ENCODE measurements around the gene TSPAN11. TPM values are rescaled to one million over a fixed set of nuclear protein-coding genes. Genes with fewer than 3 reads are reported as not detected.

TSPAN11 gene
- polyA plus RNA-seq, 1 experiment, result 0.37 TPM

DNA sequence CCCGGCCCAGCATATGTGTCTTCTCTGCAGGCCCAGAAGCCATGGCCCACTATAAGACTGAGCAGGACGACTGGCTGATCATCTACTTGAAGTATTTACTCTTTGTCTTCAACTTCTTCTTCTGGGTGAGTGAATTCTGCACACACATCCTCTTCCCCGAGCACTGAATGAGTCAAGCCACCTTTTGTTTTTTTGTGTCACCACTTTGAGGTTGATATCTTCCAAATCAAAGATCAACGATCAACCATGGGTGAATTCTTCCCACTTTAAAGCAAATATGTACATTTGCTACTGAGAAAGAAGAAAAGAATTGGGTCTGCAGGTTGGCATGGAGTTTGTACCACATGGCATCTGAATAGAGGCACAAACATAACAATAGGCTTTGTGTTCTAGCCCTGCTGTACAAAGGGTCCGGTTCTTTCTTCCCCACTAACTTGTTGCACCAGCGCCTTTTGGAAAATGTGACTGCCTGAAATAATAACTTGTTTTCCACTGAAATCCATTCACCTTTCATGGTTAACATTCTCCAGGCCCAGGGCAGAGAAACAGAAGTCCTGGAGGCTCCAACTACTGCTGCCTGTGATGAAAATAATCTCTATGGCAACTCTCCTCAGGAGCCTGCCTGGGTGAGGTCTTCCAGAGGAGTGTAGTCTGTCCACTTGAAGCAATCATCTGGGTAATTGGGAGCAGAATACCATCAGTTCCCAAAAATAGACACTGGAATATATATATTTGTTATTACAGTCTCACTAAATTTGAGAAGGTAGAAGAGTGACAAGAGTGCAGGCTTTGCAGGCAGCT is 27.6 kb downstream of the TSPAN11 start:
- DNase-seq (ENCODE audit: low read depth, low spot score), result no peak
- Histone ChIP-seq H3K27me3 (ENCODE audit: control insufficient read depth, insufficient read depth, low read length) (peaks cover 12% of the 10 kb centered on the region), H3K27ac (ENCODE audit: low read depth, low read length) (no peak overlapping the region), H3K4me3 (ENCODE audit: low read depth, low read length) (no peak overlapping the region), H3K9me3 (ENCODE audit: control insufficient read depth, insufficient read depth, low read length) (no peaks in the 10 kb centered on the region)
- ChIA-PET CTCF (no interaction called here), POLR2A (no interaction called here)
- TF ChIP-seq, protein P1, sequence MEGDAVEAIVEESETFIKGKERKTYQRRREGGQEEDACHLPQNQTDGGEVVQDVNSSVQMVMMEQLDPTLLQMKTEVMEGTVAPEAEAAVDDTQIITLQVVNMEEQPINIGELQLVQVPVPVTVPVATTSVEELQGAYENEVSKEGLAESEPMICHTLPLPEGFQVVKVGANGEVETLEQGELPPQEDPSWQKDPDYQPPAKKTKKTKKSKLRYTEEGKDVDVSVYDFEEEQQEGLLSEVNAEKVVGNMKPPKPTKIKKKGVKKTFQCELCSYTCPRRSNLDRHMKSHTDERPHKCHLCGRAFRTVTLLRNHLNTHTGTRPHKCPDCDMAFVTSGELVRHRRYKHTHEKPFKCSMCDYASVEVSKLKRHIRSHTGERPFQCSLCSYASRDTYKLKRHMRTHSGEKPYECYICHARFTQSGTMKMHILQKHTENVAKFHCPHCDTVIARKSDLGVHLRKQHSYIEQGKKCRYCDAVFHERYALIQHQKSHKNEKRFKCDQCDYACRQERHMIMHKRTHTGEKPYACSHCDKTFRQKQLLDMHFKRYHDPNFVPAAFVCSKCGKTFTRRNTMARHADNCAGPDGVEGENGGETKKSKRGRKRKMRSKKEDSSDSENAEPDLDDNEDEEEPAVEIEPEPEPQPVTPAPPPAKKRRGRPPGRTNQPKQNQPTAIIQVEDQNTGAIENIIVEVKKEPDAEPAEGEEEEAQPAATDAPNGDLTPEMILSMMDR (IDR thresholded peaks at IDR 0.05; ENCODE audit: low read depth, low read length), result no peak

DNA sequence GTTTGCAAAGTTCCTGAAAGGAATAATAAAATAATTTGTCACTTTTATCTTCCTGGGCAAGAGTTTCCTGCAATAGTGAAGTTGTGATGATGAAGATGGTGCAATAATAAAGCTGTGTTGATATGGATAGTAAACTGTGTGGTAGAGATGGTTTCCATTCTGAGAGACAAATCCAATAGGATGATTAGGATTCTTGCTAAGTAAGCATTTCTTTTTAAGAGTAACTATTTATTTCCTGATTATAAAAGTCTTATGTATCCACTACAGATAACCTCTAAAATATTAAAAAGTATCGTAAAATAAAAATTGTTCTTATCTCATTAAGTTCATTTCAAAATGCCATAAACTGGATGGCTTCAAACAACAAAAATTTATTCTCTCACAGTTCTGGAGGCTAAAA is 28.7 kb downstream of the TSPAN11 start:
- TF ChIP-seq, protein P1 (IDR thresholded peaks at IDR 0.05; ENCODE audit: low read depth, low read length), result no peak
- CTCF ChIA-PET, result no interaction called here
- H3K9me3 ChIP-seq (ENCODE audit: control insufficient read depth, insufficient read depth, low read length), result no peaks in the 10 kb centered on the region
- POLR2A ChIA-PET, result no interaction called here
- no peak for DNase-seq (ENCODE audit: low read depth, low spot score)
- H3K27me3 ChIP-seq (ENCODE audit: control insufficient read depth, insufficient read depth, low read length), result peaks cover 8% of the 10 kb centered on the region
- H3K4me3 ChIP-seq (ENCODE audit: low read depth, low read length), result no peak overlapping the region
- H3K27ac ChIP-seq (ENCODE audit: low read depth, low read length), result no peak overlapping the region

DNA sequence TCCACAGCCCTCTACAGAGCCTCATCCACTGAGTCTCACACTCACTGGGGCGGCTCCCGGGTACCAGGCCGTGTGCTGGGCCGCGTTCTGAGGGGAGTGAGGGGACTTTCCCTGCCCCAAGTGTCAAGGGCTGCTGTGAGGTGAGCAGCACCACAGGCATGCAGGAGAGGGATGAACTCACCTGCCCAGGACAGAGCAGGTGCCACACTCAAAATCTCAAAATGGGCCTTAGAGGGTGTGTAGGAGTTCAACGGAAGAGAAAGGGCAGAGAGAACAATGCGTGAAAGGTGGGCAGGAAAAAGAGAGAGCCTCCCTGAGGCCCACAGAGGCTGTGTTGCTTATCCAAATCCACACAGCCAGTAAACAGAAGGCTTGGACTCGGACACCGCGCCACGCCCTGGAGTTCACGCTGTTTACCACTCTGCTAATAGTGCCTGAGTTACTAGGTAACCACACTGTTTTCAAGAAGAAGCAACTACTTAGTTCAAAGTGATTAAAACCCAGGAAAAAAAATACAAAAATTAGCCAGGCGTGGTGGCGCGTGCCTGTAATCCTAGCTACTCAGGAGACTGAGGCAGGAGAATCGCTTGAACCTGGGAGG is 32.7 kb downstream of the TSPAN11 start:
- no peak overlapping the region for H3K27ac ChIP-seq (ENCODE audit: low read depth, low read length)
- ChIA-PET CTCF (no interaction called here), POLR2A (no interaction called here)
- no peaks in the 10 kb centered on the region; the same call in 1 of the 2 replicates for H3K9me3 ChIP-seq (ENCODE audit: control insufficient read depth, insufficient read depth, low read length)
- peaks cover 5% of the 10 kb centered on the region for H3K27me3 ChIP-seq (ENCODE audit: control insufficient read depth, insufficient read depth, low read length)
- DNase-seq (ENCODE audit: low read depth, low spot score), result no peak
- TF ChIP-seq, protein P1 (IDR thresholded peaks at IDR 0.05; ENCODE audit: low read depth, low read length), result no peak
- no peak overlapping the region for H3K4me3 ChIP-seq (ENCODE audit: low read depth, low read length)

DNA sequence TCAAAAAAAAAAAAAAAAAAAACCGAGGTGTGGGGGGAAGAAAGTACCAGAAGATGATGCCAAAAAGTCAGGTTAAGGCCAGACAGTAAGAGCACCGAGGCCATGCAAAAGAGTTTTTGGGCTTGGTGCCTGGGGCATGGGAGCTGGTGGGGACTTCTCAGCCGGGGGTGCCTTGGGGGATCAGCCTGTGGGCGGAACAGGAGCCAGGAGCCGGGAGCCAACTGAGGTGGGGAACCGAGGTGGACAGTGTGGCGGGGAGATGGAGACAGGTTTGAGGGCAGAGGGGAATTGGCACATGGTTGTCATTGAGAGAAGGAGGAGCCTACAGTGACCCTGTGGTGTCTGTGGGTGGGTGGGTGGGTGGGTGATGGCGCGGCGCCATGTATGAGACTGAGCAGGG is 33.2 kb downstream of the TSPAN11 start:
- no peak for DNase-seq (ENCODE audit: low read depth, low spot score)
- ChIA-PET POLR2A (no interaction called here), CTCF (no interaction called here)
- Histone ChIP-seq H3K4me3 (ENCODE audit: low read depth, low read length) (no peak overlapping the region), H3K27me3 (ENCODE audit: control insufficient read depth, insufficient read depth, low read length) (peaks cover 5% of the 10 kb centered on the region), H3K9me3 (ENCODE audit: control insufficient read depth, insufficient read depth, low read length) (no peaks in the 10 kb centered on the region; the same call in 1 of the 2 replicates), H3K27ac (ENCODE audit: low read depth, low read length) (no peak overlapping the region)
- TF ChIP-seq, protein P1 (IDR thresholded peaks at IDR 0.05; ENCODE audit: low read depth, low read length), result no peak

DNA sequence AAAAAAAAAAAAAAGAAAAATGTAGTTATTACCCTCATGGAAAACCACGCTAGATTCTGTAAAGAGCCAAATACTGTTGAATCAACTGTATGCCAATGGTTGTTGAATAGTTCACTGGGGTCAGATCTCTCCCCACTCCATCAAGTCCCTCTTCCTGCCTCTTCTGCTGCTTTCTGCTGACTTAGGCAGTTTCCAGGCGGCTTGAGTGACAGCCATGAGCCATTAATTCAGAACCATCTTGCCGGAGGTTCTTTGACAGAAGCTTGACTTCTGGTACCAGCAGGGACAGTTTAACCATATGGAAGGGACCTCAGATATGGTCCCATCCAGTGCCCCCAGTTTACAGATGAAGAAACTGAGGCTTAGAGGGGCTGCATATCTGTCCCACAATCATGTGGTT is 34.5 kb downstream of the TSPAN11 start:
- TF ChIP-seq, protein P1 (IDR thresholded peaks at IDR 0.05; ENCODE audit: low read depth, low read length), result no peak
- CTCF ChIA-PET, result no interaction called here
- H3K9me3 ChIP-seq (ENCODE audit: control insufficient read depth, insufficient read depth, low read length), result no peaks in the 10 kb centered on the region; the same call in 1 of the 2 replicates
- H3K4me3 ChIP-seq (ENCODE audit: low read depth, low read length), result no peak overlapping the region
- peaks cover 5% of the 10 kb centered on the region for H3K27me3 ChIP-seq (ENCODE audit: control insufficient read depth, insufficient read depth, low read length)
- no peak overlapping the region for H3K27ac ChIP-seq (ENCODE audit: low read depth, low read length)
- POLR2A ChIA-PET, result no interaction called here
- no peak for DNase-seq (ENCODE audit: low read depth, low spot score)
